ENCODE data around the gene EPB41L3.

Gene EPB41L3

DNA sequence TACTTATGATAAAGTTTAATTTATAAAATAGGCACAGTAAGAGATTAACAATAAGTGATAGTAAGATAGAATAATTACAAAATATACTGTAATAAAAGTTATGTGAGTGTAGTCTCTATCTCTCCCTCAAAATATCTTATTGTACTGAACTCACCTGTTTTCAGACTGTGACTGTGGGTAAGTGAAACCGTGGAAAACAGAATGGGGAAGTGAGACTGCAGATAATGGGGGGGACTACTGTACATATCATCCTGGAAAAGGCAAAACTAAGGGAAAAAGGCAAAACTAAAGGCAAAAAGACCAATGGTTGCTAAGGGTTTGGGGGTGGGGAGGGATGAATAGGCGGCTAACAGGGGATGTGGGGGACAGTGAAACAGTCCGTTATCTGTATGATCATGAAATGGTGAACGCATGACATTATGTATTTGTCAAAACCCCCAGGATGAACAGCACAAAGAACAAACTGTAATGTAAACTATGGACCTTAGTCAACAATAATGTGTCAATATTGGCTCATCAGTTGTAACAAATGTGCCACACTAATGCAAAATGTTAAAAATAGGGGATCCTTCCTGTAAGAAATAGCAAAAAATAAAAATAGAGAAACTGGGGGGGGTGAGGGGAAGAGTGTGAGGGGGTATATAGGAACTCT is 93.8 kb downstream of the EPB41L3 start:
- no peak for DNase-seq (ENCODE audit: low read depth)
- TF ChIP-seq, protein P1, sequence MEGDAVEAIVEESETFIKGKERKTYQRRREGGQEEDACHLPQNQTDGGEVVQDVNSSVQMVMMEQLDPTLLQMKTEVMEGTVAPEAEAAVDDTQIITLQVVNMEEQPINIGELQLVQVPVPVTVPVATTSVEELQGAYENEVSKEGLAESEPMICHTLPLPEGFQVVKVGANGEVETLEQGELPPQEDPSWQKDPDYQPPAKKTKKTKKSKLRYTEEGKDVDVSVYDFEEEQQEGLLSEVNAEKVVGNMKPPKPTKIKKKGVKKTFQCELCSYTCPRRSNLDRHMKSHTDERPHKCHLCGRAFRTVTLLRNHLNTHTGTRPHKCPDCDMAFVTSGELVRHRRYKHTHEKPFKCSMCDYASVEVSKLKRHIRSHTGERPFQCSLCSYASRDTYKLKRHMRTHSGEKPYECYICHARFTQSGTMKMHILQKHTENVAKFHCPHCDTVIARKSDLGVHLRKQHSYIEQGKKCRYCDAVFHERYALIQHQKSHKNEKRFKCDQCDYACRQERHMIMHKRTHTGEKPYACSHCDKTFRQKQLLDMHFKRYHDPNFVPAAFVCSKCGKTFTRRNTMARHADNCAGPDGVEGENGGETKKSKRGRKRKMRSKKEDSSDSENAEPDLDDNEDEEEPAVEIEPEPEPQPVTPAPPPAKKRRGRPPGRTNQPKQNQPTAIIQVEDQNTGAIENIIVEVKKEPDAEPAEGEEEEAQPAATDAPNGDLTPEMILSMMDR (IDR thresholded peaks at IDR 0.05; ENCODE audit: insufficient read depth, low read depth, low read length, missing control alignments): no peak
- H3K4me3 ChIP-seq (ENCODE audit: low read depth, low read length): no peak overlapping the region

DNA sequence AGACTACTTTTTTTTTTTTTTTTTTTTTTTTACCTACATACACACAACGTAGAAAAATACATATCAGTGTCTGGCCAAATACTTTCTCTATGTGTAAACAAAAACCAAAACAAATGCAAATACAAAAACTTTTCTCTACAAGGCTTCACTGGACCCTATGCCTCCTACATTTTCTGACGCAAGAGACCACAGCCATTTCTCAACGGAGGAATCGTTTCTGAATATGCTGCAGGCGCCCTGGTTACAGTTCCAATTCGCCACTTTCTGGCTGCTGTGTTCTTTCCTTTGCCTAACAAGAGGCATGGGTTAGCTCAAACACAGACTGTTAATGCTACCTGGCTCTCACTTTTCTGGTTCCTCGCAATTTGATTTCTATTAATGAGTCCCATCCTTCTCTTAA is 96.4 kb downstream of the EPB41L3 start:
- no peak overlapping the region for H3K4me3 ChIP-seq (ENCODE audit: low read depth, low read length)
- TF ChIP-seq, protein P1 (IDR thresholded peaks at IDR 0.05; ENCODE audit: insufficient read depth, low read depth, low read length, missing control alignments): no peak
- DNase-seq (ENCODE audit: low read depth): no peak

DNA sequence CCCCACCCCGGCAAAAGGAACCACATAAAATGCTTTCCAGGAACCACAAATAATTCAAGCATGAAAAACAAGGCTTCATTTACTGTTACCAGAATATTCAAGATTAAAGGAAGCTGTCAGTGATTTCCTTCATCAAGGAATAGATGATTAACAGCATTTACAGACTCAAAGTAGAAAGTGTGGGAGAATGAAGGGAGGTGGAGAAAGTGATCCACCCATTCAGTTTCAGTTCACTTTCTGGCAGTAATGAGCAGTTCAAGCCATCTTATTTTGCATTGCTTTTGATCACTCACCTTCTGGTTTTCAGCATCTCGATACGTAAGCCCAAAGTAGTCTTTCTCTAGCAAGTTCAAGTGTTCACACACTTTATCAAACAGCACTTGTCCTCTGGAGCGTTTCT is 99.0 kb downstream of the EPB41L3 start:
- no peak for DNase-seq (ENCODE audit: low read depth)
- TF ChIP-seq, protein P1 (IDR thresholded peaks at IDR 0.05; ENCODE audit: insufficient read depth, low read depth, low read length, missing control alignments): no peak
- H3K4me3 ChIP-seq (ENCODE audit: low read depth, low read length): no peak overlapping the region

DNA sequence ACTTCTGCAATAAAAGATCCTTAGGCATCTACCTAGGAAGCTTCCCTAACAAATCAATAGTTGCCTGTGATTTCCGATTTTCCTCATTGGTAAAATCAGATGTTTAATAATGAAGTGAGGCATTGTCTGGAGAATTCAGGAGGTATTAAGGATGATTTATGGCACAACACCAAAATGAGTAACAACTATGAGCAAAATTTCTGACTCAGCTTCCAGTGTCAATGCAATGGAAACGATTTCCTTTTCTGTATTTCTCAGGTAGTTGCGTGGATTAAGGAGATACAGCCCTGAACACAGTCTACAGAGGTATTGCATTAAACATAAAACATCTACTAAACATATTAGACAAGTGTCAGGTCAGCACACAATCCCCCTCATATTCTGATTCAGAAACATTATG is 99.5 kb downstream of the EPB41L3 start:
- DNase-seq (ENCODE audit: low read depth): no peak
- H3K4me3 ChIP-seq (ENCODE audit: low read depth, low read length): no peak overlapping the region
- TF ChIP-seq, protein P1 (IDR thresholded peaks at IDR 0.05; ENCODE audit: insufficient read depth, low read depth, low read length, missing control alignments): no peak

DNA sequence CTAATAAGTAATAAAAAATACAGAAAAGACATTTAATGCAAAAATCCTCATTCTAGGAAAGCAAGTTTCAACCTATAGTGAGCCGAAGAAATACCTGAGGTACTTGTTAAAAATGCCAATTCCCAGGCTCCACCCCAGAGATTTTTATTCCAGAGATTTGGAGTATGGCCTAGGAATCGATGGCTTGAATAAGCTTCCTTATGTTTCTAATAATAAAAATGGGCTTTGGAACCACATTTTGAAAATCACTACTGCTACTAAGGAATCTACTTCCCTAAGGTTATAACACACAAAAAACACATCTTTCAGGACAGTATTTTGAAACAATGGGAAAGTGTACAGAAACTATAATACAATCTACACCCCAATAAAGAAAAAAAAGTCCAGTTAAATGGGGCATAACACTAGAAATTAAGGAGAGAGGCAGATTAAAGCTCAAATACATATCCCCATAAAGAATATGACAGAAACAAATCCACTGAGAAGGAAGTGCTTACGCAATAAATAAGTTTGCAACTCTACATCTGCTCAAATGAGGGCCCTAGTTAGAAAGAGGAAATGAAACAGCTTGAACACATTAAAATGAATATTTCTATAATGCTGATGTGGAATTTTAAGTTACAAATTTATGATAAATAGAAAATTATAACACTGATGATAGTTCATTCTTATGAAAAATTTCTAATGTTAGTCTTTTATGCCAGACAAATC is 103.7 kb downstream of the EPB41L3 start:
- DNase-seq (ENCODE audit: low read depth): no peak
- no peak overlapping the region for H3K4me3 ChIP-seq (ENCODE audit: low read depth, low read length)
- TF ChIP-seq, protein P1 (IDR thresholded peaks at IDR 0.05; ENCODE audit: insufficient read depth, low read depth, low read length, missing control alignments): no peak

DNA sequence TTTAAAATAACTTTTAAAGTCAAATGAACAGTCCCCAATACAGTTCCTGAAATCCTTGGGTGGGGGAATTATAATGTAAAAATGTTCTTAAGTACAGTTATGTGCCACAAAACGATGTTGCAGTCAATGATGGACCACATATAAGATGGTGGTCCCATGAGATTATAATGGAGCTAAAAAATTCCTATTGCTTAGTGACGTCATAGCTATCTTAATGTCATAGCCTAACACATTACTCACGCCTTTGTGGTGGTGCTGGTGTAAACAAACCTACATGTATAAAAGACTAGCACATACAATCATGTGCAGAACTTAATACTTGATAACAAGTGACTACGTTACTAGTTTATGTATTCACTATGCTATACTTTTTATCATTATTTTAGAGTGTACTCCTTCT is 109.4 kb downstream of the EPB41L3 start:
- TF ChIP-seq, protein P1 (IDR thresholded peaks at IDR 0.05; ENCODE audit: insufficient read depth, low read depth, low read length, missing control alignments): no peak
- no peak for DNase-seq (ENCODE audit: low read depth)
- no peak overlapping the region for H3K4me3 ChIP-seq (ENCODE audit: low read depth, low read length)

All from GM12865 (cell line).